ENCODE data around the gene ARHGAP30. TPM values are rescaled to one million over a fixed set of nuclear protein-coding genes. Genes with fewer than 3 reads are reported as not detected.

ARHGAP30 gene
- total RNA-seq, 1 experiment from 2014 or later, result 0.36 TPM

GRCh38 chr1:161052899-161053298 is 16.8 kb downstream of the ARHGAP30 start:
- Histone ChIP-seq H3K36me3 (ENCODE audit: control insufficient read depth, insufficient read depth, low read length) (no peaks in the 10 kb centered on the region), H3K9me3 (ENCODE audit: control insufficient read depth, insufficient read depth, low read depth, low read length) (peaks cover 4% of the 10 kb centered on the region; the same call in 1 of the 2 replicates), H3K27ac (ENCODE audit: low read length) (no peak overlapping the region), H3K27me3 (ENCODE audit: control insufficient read depth, insufficient read depth, low read length) (no peaks in the 10 kb centered on the region), H3K4me1 (ENCODE audit: control insufficient read depth, insufficient read depth, low read length) (no peaks in the 10 kb centered on the region), H3K4me3 (ENCODE audit: low read depth in 2 of 2, low read length in 2 of 2) (no peak overlapping the region)
- TF ChIP-seq TCF7L2 (IDR thresholded peaks at IDR 0.05; ENCODE audit: low read depth, low read length) (no peak), POLR2AphosphoS5 (IDR thresholded peaks at IDR 0.05; ENCODE audit: low read depth, low read length) (no peak), SIN3A (IDR thresholded peaks at IDR 0.05; ENCODE audit: borderline replicate concordance, insufficient read depth, low read depth, low read length) (no peak), CTCF (IDR thresholded peaks at IDR 0.05) (no peak)
- no TSS peak for BruUV-seq (replicated peaks)
- ChIA-PET CTCF (no interaction called here), POLR2A (no interaction called here)
- intact Hi-C loops (cut with micrococcal nuclease; ENCODE audit: unreplicated experiment), result no loop called here
- DNase-seq (ENCODE audit: low read depth, low spot score) (no peak), ATAC-seq (no peak)
- in situ Hi-C loops (cut with HindIII; ENCODE audit: low pct_unique_long_range_greater_than_20kb, low sequenced_read_pairs), result no loop called here

GRCh38 chr1:161051219-161051618 is 18.5 kb downstream of the ARHGAP30 start:
- intact Hi-C loops (cut with micrococcal nuclease; ENCODE audit: unreplicated experiment) (no loop called here), in situ Hi-C loops (cut with HindIII; ENCODE audit: low pct_unique_long_range_greater_than_20kb, low sequenced_read_pairs) (no loop called here)
- BruUV-seq (replicated peaks), result no TSS peak
- no peak overlapping the region for H3K4me3 ChIP-seq (ENCODE audit: low read depth in 2 of 2, low read length in 2 of 2)
- TF ChIP-seq POLR2AphosphoS5 (IDR thresholded peaks at IDR 0.05; ENCODE audit: low read depth, low read length) (no peak), SIN3A (IDR thresholded peaks at IDR 0.05; ENCODE audit: borderline replicate concordance, insufficient read depth, low read depth, low read length) (no peak), TCF7L2 (IDR thresholded peaks at IDR 0.05; ENCODE audit: low read depth, low read length) (no peak), REST (IDR thresholded peaks at IDR 0.05; ENCODE audit: insufficient read depth in 1 of 2, low read depth in 2 of 2, low read length in 1 of 2) (no peak), CTCF (IDR thresholded peaks at IDR 0.05) (no peak)
- CTCF ChIA-PET, result no interaction called here
- 0 out of 2 replicates have a peak, but pooled peaks cover 4% of the 10 kb centered on the region for H3K4me1 ChIP-seq (ENCODE audit: control insufficient read depth, insufficient read depth, low read length)
- no peaks in the 10 kb centered on the region for H3K27me3 ChIP-seq (ENCODE audit: control insufficient read depth, insufficient read depth, low read length)
- DNase-seq (ENCODE audit: low read depth, low spot score), result no peak
- ATAC-seq, result no peak
- H3K9me3 ChIP-seq (ENCODE audit: control insufficient read depth, insufficient read depth, low read depth, low read length), result peaks cover 17% of the 10 kb centered on the region; the same call in 1 of the 2 replicates
- H3K36me3 ChIP-seq (ENCODE audit: control insufficient read depth, insufficient read depth, low read length), result no peaks in the 10 kb centered on the region
- POLR2A ChIA-PET, result interaction anchor here (0.6 kb wide), 1 partner anchor 81 kb away, joined by 3 read pairs; the partner anchor contains the start of gene DEDD
- no peak overlapping the region for H3K27ac ChIP-seq (ENCODE audit: low read length)

Measured in Panc1 (cell line).